Parathyroid adenoma (tissue), 2 donors: ENCODE data around the gene RDH12.

Experiments
- H2AFZ ChIP-seq: fragments of 300-600 bp; sonication (generic); one replicate; pipeline ENCODE4 v1.7.0; 2017; ENCODE audit warnings: antibody characterized with exemption, mild to moderate bottlenecking
- H3K27ac ChIP-seq: fragments of 300-600 bp; sonication (generic); one replicate; pipeline ENCODE4 v1.7.0; 2017
- H3K27me3 ChIP-seq: fragments of 300-600 bp; sonication (generic); one replicate; pipeline ENCODE4 v1.7.0; 2017; ENCODE audit warnings: low read length; ENCODE audit not compliant: control insufficient read depth, insufficient read depth
- H3K36me3 ChIP-seq: fragments of 300-600 bp; sonication (generic); one replicate; pipeline ENCODE4 v1.7.0; 2017; ENCODE audit warnings: low read length; ENCODE audit not compliant: control insufficient read depth, insufficient read depth
- H3K4me1 ChIP-seq: fragments of 300-600 bp; sonication (generic); one replicate; pipeline ENCODE4 v1.7.0; 2017; ENCODE audit warnings: control low read depth
- H3K4me2 ChIP-seq: fragments of 300-600 bp; sonication (generic); one replicate; pipeline ENCODE4 v1.7.0; 2017; ENCODE audit warnings: low read length
- H3K4me3 ChIP-seq: fragments of 300-600 bp; sonication (generic); one replicate; pipeline ENCODE4 v1.7.0; 2017; ENCODE audit warnings: low read depth, low read length
- H3K79me2 ChIP-seq: fragments of 300-600 bp; sonication (generic); one replicate; pipeline ENCODE4 v1.7.0; 2017; ENCODE audit warnings: control low read depth
- H3K9ac ChIP-seq: fragments of 300-600 bp; sonication (generic); one replicate; pipeline ENCODE4 v1.7.0; 2017; ENCODE audit warnings: mild to moderate bottlenecking
- H3K9me3 ChIP-seq: fragments of 300-600 bp; sonication (generic); one replicate; pipeline ENCODE4 v1.7.0; 2017; ENCODE audit warnings: low read length; ENCODE audit not compliant: control insufficient read depth
- CTCF ChIP-seq: fragments of 300-600 bp; sonication (generic); IDR thresholded peaks from one replicate; pipeline ENCODE4 v1.7.0; 2017; ENCODE audit warnings: antibody characterized with exemption, mild to moderate bottlenecking
- donor health status: primary hyperparathyroidism.

RDH12 gene

DNA sequence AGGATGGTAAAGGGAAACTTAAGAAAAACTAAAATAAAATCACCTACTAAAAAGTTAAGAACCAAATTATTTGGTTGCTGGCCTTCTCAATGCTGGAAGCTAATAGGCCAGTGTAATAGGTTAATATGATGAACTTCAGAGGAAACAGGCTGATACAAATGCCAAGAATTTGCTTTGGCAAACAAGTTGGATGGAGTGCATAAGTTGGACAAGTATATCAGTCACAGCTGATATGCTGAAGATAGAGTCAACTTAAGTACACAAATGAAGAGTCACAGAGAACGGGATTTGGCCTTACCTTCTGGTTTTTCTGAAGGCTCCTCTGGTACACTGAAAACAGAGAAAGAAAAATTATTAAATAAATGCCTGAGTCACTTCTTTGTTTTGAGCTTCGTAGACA is 66.5 kb downstream of the RDH12 start:
- no peaks in the 10 kb centered on the region for H3K79me2 ChIP-seq
- no peak overlapping the region for H3K4me3 ChIP-seq
- no peaks in the 10 kb centered on the region for H3K27me3 ChIP-seq
- no peaks in the 10 kb centered on the region for H3K9me3 ChIP-seq
- H3K36me3 ChIP-seq: no peaks in the 10 kb centered on the region
- H3K4me2 ChIP-seq: no peak overlapping the region
- no peaks in the 10 kb centered on the region for H3K4me1 ChIP-seq
- H3K9ac ChIP-seq: no peak overlapping the region
- TF ChIP-seq CTCF: no peak
- no peak overlapping the region for H2AFZ ChIP-seq
- no peak overlapping the region for H3K27ac ChIP-seq

- no peak for TF ChIP-seq CTCF
- Histone ChIP-seq H3K4me3 (no peak overlapping the region), H3K4me1 (no peaks in the 10 kb centered on the region), H3K27ac (no peak overlapping the region), H3K79me2 (no peaks in the 10 kb centered on the region), H2AFZ (no peak overlapping the region), H3K9me3 (no peaks in the 10 kb centered on the region), H3K36me3 (no peaks in the 10 kb centered on the region), H3K9ac (no peak overlapping the region), H3K4me2 (no peak overlapping the region), H3K27me3 (no peaks in the 10 kb centered on the region)
Observed at GRCh38 chr14:67773844-67774377, 72.2 kb downstream of the RDH12 start.

DNA sequence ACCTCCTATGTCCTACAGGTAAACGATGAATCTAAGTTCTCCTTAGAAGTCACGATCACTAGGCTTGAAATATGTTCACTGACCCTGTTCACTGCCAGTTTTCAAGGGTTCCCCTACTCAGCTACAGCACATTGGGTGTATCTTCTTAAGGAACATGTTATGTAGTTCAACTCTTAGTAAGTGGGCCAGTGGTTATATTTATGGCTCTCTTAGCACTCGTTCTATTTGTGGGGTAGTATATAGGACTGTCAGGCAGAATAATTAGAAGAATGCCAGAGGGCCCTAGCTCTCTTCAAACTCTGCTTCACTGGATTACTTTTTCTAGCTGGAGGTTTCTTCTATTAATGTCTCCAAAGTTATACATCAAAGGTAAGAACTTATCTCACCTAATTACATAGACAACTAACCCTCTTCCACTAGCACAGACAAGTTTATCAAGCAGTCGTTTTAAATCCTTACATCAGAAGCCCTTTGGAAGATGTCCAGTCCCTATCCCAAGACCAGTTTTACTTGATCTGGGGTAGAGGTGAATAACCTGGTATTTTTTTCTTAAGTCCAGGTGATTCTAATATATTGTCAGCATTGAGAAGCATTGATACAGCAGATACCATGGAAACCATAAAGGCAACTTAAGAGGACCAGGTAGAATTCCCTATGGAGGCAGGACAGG is 75.1 kb downstream of the RDH12 start:
- Histone ChIP-seq H2AFZ (no peak overlapping the region), H3K36me3 (no peaks in the 10 kb centered on the region), H3K27ac (no peak overlapping the region), H3K79me2 (no peaks in the 10 kb centered on the region), H3K4me3 (no peak overlapping the region), H3K4me2 (no peak overlapping the region), H3K27me3 (no peaks in the 10 kb centered on the region), H3K4me1 (no peaks in the 10 kb centered on the region), H3K9me3 (no peaks in the 10 kb centered on the region), H3K9ac (no peak overlapping the region)
- TF ChIP-seq CTCF: no peak

DNA sequence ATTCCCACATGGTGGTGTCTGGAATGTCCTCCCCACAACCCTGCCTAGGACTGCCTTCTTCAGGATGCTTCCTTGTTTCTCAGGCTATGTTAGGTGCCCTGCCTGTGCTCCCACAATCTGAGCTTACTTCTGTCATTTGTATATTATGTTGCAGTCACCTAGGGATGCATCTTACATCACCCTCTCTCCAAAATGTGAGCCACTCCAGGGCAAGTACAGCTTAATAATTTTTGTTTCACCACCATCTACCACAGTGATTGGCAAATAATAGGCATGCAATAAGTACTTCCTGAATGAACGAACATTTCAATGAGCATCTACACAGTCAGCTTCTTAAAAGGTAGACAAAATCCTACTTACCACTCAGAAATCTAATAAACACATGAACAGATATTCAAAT is 77.1 kb downstream of the RDH12 start:
- H3K36me3 ChIP-seq: no peaks in the 10 kb centered on the region
- no peak overlapping the region for H3K27ac ChIP-seq
- no peaks in the 10 kb centered on the region for H3K4me1 ChIP-seq
- no peaks in the 10 kb centered on the region for H3K27me3 ChIP-seq
- no peaks in the 10 kb centered on the region for H3K9me3 ChIP-seq
- H3K4me3 ChIP-seq: no peak overlapping the region
- no peak for TF ChIP-seq CTCF
- no peak overlapping the region for H2AFZ ChIP-seq
- H3K9ac ChIP-seq: no peak overlapping the region
- H3K79me2 ChIP-seq: no peaks in the 10 kb centered on the region
- no peak overlapping the region for H3K4me2 ChIP-seq

DNA sequence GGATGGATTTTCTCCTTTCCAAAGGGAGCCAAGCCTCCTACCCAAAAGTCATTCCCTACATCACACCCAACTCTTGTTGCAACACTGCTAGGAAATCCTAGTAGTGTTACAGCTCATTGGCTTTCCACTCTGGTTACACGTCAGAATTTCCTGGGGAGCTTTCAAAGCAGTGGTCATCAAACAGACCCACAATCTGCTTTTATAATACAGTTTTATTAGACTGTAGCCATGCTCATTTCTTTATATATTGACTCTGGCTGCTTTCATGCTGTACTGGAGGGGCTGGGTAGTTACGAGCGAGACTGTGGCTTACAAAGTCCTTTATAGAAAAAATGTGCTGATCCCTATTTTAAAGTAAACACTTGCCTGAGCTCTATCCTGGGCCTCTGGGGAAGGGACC is 80.4 kb downstream of the RDH12 start:
- Histone ChIP-seq H3K27ac (no peak overlapping the region), H3K9ac (no peak overlapping the region), H3K36me3 (no peaks in the 10 kb centered on the region), H3K79me2 (no peaks in the 10 kb centered on the region), H3K9me3 (no peaks in the 10 kb centered on the region), H3K4me1 (no peaks in the 10 kb centered on the region), H3K4me3 (no peak overlapping the region), H2AFZ (no peak overlapping the region), H3K27me3 (no peaks in the 10 kb centered on the region), H3K4me2 (no peak overlapping the region)
- TF ChIP-seq CTCF: no peak
